Measurements from ENCODE around the gene CRABP2. TPM values are rescaled to one million over a fixed set of nuclear protein-coding genes. Genes with fewer than 3 reads are reported as not detected.

CRABP2 gene
- total RNA-seq, 1 experiment from 2014 or later, result 209 TPM

GRCh38 chr1:156712626-156713025 lies 7.2 kb upstream of the CRABP2 start:
- H3K36me3 ChIP-seq (ENCODE audit: control insufficient read depth in 1 of 2, insufficient read depth in 2 of 2, low read length in 2 of 2), result no peaks in the 10 kb centered on the region
- no peaks in the 10 kb centered on the region for H3K79me2 ChIP-seq (ENCODE audit: insufficient read depth, low read length)
- TF ChIP-seq CEBPB (IDR thresholded peaks at IDR 0.05; ENCODE audit: low read depth) (no peak), FOSL1 (IDR thresholded peaks at IDR 0.05; ENCODE audit: low read depth) (no peak), JUND (IDR thresholded peaks at IDR 0.05) (no peak), TCF7L2 (IDR thresholded peaks at IDR 0.05; ENCODE audit: borderline replicate concordance, extremely low read depth, insufficient read depth, insufficient read length) (no peak), SP1 (IDR thresholded peaks at IDR 0.05; ENCODE audit: low read depth) (no peak), ELF1 (IDR thresholded peaks at IDR 0.05; ENCODE audit: borderline replicate concordance, low read depth) (no peak), POLR2AphosphoS5 (IDR thresholded peaks at IDR 0.05; ENCODE audit: low read depth, low read length) (no peak), POLR2A (IDR thresholded peaks at IDR 0.05; ENCODE audit: borderline replicate concordance, extremely low read depth, insufficient read depth, insufficient read length) (no peak), CBX3 (IDR thresholded peaks at IDR 0.05; ENCODE audit: low read depth) (no peak), SRF (IDR thresholded peaks at IDR 0.05; ENCODE audit: low read depth) (no peak), RAD21 (IDR thresholded peaks at IDR 0.05; ENCODE audit: low read depth) (no peak), EZH2 (IDR thresholded peaks at IDR 0.05) (no peak), EZH2phosphoT487 (IDR thresholded peaks at IDR 0.05; ENCODE audit: borderline replicate concordance) (no peak), REST (IDR thresholded peaks at IDR 0.05; ENCODE audit: low read depth) (no peak)
- TF ChIP-seq, protein P1, sequence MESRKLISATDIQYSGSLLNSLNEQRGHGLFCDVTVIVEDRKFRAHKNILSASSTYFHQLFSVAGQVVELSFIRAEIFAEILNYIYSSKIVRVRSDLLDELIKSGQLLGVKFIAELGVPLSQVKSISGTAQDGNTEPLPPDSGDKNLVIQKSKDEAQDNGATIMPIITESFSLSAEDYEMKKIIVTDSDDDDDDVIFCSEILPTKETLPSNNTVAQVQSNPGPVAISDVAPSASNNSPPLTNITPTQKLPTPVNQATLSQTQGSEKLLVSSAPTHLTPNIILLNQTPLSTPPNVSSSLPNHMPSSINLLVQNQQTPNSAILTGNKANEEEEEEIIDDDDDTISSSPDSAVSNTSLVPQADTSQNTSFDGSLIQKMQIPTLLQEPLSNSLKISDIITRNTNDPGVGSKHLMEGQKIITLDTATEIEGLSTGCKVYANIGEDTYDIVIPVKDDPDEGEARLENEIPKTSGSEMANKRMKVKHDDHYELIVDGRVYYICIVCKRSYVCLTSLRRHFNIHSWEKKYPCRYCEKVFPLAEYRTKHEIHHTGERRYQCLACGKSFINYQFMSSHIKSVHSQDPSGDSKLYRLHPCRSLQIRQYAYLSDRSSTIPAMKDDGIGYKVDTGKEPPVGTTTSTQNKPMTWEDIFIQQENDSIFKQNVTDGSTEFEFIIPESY (IDR thresholded peaks at IDR 0.05; ENCODE audit: extremely low read depth, insufficient replicate concordance, low read length), result no peak
- H3K27ac ChIP-seq (ENCODE audit: low read depth, low read length), result peak overlapping the region; percentile 68
- RAD21 ChIA-PET (ENCODE audit: low non-redundant PET in 1 of 2, low total read pairs in 2 of 2, uncharacterized antibody in 2 of 2, unreplicated experiment in 2 of 2), result interaction anchor here (2.1 to 3.8 kb wide), 1 partner anchor 23 kb away, joined by 7 to 11 read pairs; no protein-coding TSS in a partner anchor
- no peaks in the 10 kb centered on the region for H4K20me1 ChIP-seq (ENCODE audit: insufficient read depth)
- CTCF ChIA-PET, result interaction anchor here (1.5 to 14.7 kb wide), 4 partner anchors 10 to 86 kb away, joined by 5 to 310 read pairs (median 32); partner anchors contain the start of genes ISG20L2 and METTL25B
- ATAC-seq, result peak; percentile 16; the same call in 1 of the 2 replicates
- H3K9me2 ChIP-seq (ENCODE audit: insufficient read depth), result no peaks in the 10 kb centered on the region
- H3K9ac ChIP-seq (ENCODE audit: low read length), result peak overlapping the region; percentile 51
- BruUV-seq (replicated peaks), result no TSS peak
- no peaks in the 10 kb centered on the region for H3K27me3 ChIP-seq (ENCODE audit: insufficient read depth, low read length)
- POLR2A ChIA-PET, result interaction anchor here (1.2 to 3.6 kb wide), 5 partner anchors 15 to 52 kb away, joined by 3 to 22 read pairs (median 7); partner anchors contain the start of genes ISG20L2 and METTL25B
- DNase-seq (ENCODE audit: low read depth, low spot score), result no peak
- no peak overlapping the region for H2AFZ ChIP-seq (ENCODE audit: low read depth, low read length, poor library complexity, severe bottlenecking)
- peak overlapping the region in 1 of 2 experiments; percentile 18; a peak in 2 of 4 replicates for H3K4me3 ChIP-seq (replicated peaks in 1 of 2; ENCODE audit: low read depth in 1 of 2, low read length in 2 of 2)
- H3K4me1 ChIP-seq (ENCODE audit: control insufficient read depth in 1 of 2, insufficient read depth in 2 of 2, low read length in 2 of 2), result peaks cover 74 to 76% of the 10 kb centered on the region in 2 experiments
- H3K4me2 ChIP-seq (ENCODE audit: low read length), result peak overlapping the region; percentile 85
- intact Hi-C loops (cut with micrococcal nuclease), result no loop called here
- H3K9me3 ChIP-seq (ENCODE audit: control insufficient read depth in 1 of 2, insufficient read depth in 1 of 2, low read depth in 1 of 2, low read length in 2 of 2), result no peaks in the 10 kb centered on the region

All from HCT116 (cell line).